ENCODE data around the gene P4HTM.
A peak's percentile ranks its signal among the peaks of the same experiment; 100 is the strongest.

Gene P4HTM

GRCh38 chr3:49023775-49024174 lies 33.7 kb downstream of the P4HTM start:
- H3K4me3 ChIP-seq (replicated peaks; ENCODE audit: low read depth, low read length) = no peak overlapping the region
- DNase-seq (ENCODE audit: extremely low read depth, low read depth) = no peak
- TF ChIP-seq CTCF (IDR thresholded peaks at IDR 0.05; ENCODE audit: low read depth, low read length, missing control alignments) = no peak

- no peak overlapping the region for H3K4me3 ChIP-seq (replicated peaks; ENCODE audit: low read depth, low read length)
- TF ChIP-seq CTCF (IDR thresholded peaks at IDR 0.05; ENCODE audit: low read depth, low read length, missing control alignments) = no peak
- no peak for DNase-seq (ENCODE audit: extremely low read depth, low read depth)
These were observed 34.4 kb downstream of the P4HTM start for GRCh38 chr3:49024449-49024848.

GRCh38 chr3:49025005-49025792 lies 35.2 kb downstream of the P4HTM start:
- no peak for DNase-seq (ENCODE audit: extremely low read depth, low read depth)

GRCh38 chr3:49025793-49026520 lies 35.9 kb downstream of the P4HTM start:
- 0 out of 2 replicates have a peak overlapping the region, but pooled peaks have one; percentile 10 for H3K4me3 ChIP-seq (replicated peaks; ENCODE audit: low read depth, low read length)
- DNase-seq (ENCODE audit: extremely low read depth, low read depth) = no peak
- TF ChIP-seq CTCF (IDR thresholded peaks at IDR 0.05; ENCODE audit: low read depth, low read length, missing control alignments) = no peak

More at GRCh38 chr3:49025005-49025792, 35.2 kb downstream of the P4HTM start:
- TF ChIP-seq CTCF (IDR thresholded peaks at IDR 0.05; ENCODE audit: low read depth, low read length, missing control alignments) = no peak
- 0 out of 2 replicates have a peak overlapping the region, but pooled peaks have one; percentile 10 for H3K4me3 ChIP-seq (replicated peaks; ENCODE audit: low read depth, low read length)

- peak overlapping the region; percentile 10; the same call in 1 of the 2 replicates for H3K4me3 ChIP-seq (replicated peaks; ENCODE audit: low read depth, low read length)
- no peak for TF ChIP-seq CTCF (IDR thresholded peaks at IDR 0.05; ENCODE audit: low read depth, low read length, missing control alignments)
- DNase-seq (ENCODE audit: extremely low read depth, low read depth) = no peak
These were observed 36.5 kb downstream of the P4HTM start for GRCh38 chr3:49026536-49026935.

GRCh38 chr3:49027634-49028033 lies 37.6 kb downstream of the P4HTM start:
- no peak for TF ChIP-seq CTCF (IDR thresholded peaks at IDR 0.05; ENCODE audit: low read depth, low read length, missing control alignments)
- DNase-seq (ENCODE audit: extremely low read depth, low read depth) = no peak
- H3K4me3 ChIP-seq (replicated peaks; ENCODE audit: low read depth, low read length) = peak overlapping the region; percentile 92

All from HFF-Myc (cell line).